ENCODE results near the gene CDK16. TPM values are rescaled to one million over a fixed set of nuclear protein-coding genes. Genes with fewer than 3 reads are reported as not detected.

Gene CDK16
- total RNA-seq, result 111 and 134 TPM in 2 replicates

DNA sequence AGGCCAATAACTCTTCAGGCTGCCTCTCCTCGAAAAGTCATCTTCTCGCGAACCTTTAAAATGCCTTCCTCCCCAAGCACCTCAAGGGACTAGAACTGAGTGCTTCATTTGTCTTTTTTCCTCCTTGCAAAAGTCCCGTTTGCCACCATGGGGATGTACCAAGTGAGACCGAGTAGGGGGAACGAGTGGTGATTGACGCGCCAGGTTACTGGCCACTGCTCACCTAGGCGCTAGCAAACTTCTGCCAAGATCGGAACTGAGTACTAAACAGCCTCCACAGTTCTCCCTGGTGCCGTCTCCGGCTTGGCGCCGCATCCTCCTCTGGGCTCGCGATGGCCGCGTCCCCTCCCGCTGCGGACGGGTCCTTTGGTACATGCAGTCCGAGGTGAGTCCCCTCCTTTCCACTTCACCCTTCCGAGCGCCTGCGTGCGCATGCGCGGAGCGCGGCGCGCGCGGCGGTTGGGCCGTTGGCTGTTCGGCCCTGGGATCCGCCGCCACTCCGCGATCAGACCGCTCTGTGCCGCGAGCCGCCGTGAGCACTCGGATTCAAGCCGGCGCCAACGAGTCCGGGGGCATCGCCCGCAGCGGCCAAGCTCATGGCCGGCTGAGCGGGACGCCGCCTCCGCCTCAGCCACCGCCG, at the start of gene CDK16:
Gene CDK16 (plus strand): TSS at position 402 of the 640 bp plus-strand sequence. CDS start 4,877 bp downstream, outside the sequence.

DNA sequence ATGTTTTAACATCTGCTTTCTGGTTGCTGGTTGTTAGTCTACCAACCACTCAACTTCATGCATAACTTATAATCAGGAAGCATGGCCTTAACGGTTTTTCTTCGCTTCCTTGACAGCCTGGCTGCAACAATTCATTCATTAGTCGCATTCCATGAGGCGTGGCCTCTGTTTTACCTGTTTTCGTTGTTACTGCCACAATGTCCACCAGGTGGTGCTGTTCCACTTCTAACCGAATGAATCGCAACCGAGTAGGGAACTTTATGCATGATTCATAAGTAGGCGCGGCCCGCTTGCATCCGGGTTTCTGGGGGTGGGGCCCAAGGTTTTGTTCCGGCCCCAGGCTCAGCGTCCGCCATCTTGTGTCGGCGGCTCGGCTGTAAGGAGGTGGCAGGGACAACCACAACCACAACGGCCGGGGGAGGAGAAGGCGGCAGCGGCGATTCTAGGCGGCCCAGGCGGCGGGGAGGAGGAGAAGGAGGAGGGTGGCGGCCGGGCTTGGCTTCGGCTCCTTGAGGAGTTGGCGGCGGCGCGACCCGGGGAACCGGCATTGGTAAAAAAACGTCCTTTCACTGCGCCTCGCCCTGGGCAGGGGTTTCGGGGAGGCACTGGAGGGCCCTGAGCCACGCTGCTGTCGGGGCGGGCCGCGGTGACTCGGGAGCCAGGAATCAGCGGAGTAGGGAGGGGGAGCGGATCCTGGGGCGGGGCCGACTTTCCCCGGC, 24.8 kb upstream of the CDK16 start, which contains the start of gene UBA1:
Gene UBA1 (plus strand): TSS at position 355 of the 719 bp plus-strand sequence. CDS start 4,974 bp downstream, outside the sequence.

DNA sequence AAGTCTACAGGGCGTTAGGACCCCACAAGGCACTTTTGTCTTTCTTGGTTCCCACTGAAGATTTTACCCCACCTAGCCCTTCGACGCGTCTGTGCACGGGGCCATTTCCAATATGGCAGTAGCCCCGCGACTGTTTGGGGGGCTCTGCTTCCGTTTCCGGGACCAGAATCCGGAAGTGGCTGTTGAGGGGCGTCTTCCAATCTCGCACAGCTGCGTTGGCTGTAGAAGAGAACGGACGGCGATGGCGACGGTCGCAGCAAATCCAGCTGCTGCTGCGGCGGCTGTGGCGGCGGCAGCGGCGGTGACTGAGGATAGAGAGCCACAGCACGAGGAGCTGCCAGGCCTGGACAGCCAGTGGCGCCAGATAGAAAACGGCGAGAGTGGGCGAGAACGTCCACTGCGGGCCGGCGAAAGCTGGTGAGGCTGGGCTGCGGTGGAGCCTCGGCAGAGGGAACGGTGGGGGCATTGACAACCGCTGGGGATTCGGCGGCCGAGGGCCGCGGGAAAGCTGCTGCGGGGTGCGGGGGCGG, 14.4 kb downstream of the CDK16 start, which contains the start of gene USP11:
Gene USP11 (plus strand): TSS at position 207 of the 530 bp plus-strand sequence. CDS start 35 bp downstream, at position 242.

Other genes starting within 250 kb of the CDK16 start
- 0.79 TPM in 1 of 2 replicates, not detected in the other for gene RGN, start 140.2 kb upstream of the CDK16 start, total RNA-seq
- 61.3 and 89.1 TPM in 2 replicates for gene NDUFB11, start 74.0 kb upstream of the CDK16 start, total RNA-seq
- 40.4 and 70.8 TPM in 2 replicates for gene RBM10, start 73.5 kb upstream of the CDK16 start, total RNA-seq
- gene UBA1, start 24.9 kb upstream of the CDK16 start, total RNA-seq, result 197 and 296 TPM in 2 replicates
- gene USP11, start 14.3 kb downstream of the CDK16 start, total RNA-seq, result 59.0 and 73.0 TPM in 2 replicates
- 0.11 and 0.39 TPM in 2 replicates for gene ZNF157, start 151.9 kb downstream of the CDK16 start, total RNA-seq

Measured in placental epithelial cell (primary cell).